Caco-2 (cell line): ENCODE results near the gene TAC4. TPM values are rescaled to one million over a fixed set of nuclear protein-coding genes. Genes with fewer than 3 reads are reported as not detected.
A peak's percentile ranks its signal among the peaks of the same experiment; 100 is the strongest.

Source experiments
- BruUV-seq: library from RNA; stranded (reverse); fragments of 400-500 nt; replicated peaks from 2 replicates; lab custom pipeline; 2021; lab: Mats Ljungman, UMichigan
- CTCF ChIA-PET: fragments of 300-600 bp; sonication (Branson Sonifier 250); formaldehyde crosslinking; loops from one replicate; lab custom pipeline; 2022; ENCODE audit warnings: antibody characterized with exemption; lab: Charles Lee
- POLR2A ChIA-PET: fragments of 300-600 bp; sonication (Branson Sonifier 250); formaldehyde crosslinking; loops from one replicate; lab custom pipeline; 2022; ENCODE audit warnings: antibody characterized with exemption; lab: Charles Lee
- DNase-seq, 2 experiments: peaks; one replicate each; pipeline versions ENCODE4 v3.0.0 to v3.0.0-alpha.2; 2020 to 2022
- H3K27me3 ChIP-seq: replicated peaks from 2 replicates; pipeline ENCODE4 v1.6.0; 2011; ENCODE audit warnings: low read length; ENCODE audit not compliant: control insufficient read depth, insufficient read depth
- H3K36me3 ChIP-seq: 2 replicates; pipeline ENCODE4 v1.5.1; 2011; ENCODE audit warnings: low read length; ENCODE audit not compliant: control insufficient read depth, insufficient read depth
- H3K4me1 ChIP-seq: fragments of 250-450 bp; sonication (Bioruptor Pico); 2 replicates; pipeline ENCODE4 v1.5.1; 2020; ENCODE audit warnings: mild to moderate bottlenecking
- H3K4me3 ChIP-seq: 2 replicates; pipeline ENCODE4 v1.5.1; 2011; ENCODE audit warnings: low read depth, mild to moderate bottlenecking, control low read depth, low read length
- H3K9me3 ChIP-seq: fragments of 250-450 bp; sonication (Bioruptor Pico); 2 replicates; pipeline ENCODE4 v1.5.1; 2020; ENCODE audit warnings: mild to moderate bottlenecking, moderate library complexity
- H3K27ac Mint-ChIP-seq: one replicate; pipeline ENCODE4 v1.8.0; 2022; ENCODE audit warnings: mixed read lengths; ENCODE audit not compliant: unreplicated experiment
- H3K27me3 Mint-ChIP-seq: one replicate; pipeline ENCODE4 v1.8.0; 2022; ENCODE audit warnings: mixed read lengths; ENCODE audit not compliant: insufficient read depth, unreplicated experiment
- H3K36me3 Mint-ChIP-seq: one replicate; pipeline ENCODE4 v1.8.0; 2022; ENCODE audit warnings: mild to moderate bottlenecking, mixed read lengths; ENCODE audit not compliant: insufficient read depth, unreplicated experiment
- H3K4me1 Mint-ChIP-seq: one replicate; pipeline ENCODE4 v1.8.0; 2022; ENCODE audit warnings: low read depth, mixed read lengths; ENCODE audit not compliant: unreplicated experiment
- H3K4me3 Mint-ChIP-seq: one replicate; pipeline ENCODE4 v1.8.0; 2022; ENCODE audit warnings: mild to moderate bottlenecking, moderate library complexity, mixed read lengths; ENCODE audit not compliant: unreplicated experiment
- H3K9me3 Mint-ChIP-seq: one replicate; pipeline ENCODE4 v1.8.0; 2022; ENCODE audit warnings: mixed read lengths; ENCODE audit not compliant: unreplicated experiment
- intact Hi-C: fragments of 100-400 bp; cut with micrococcal nuclease; formaldehyde crosslinking; loops from one replicate; pipeline ENCODE4 v1.10.0; 2022; ENCODE audit not compliant: unreplicated experiment
- total RNA-seq: library from RNA; stranded (reverse); gene quantifications from 2 replicates; pipeline ENCODE4 v1.2.3, GENCODE V29; 2022
- TF ChIP-seq, protein P1 (sequence below), 2 experiments: fragments of 200-600 bp in 1 of 2; IDR thresholded peaks; 1 replicate in 1 of 2; 2 replicates in 1 of 2; pipeline versions ENCODE4 v1.5.1 to v1.8.0; 2011 to 2022; ENCODE audit warnings: antibody characterized with exemption in 1 of 2, control low read depth in 1 of 2, inconsistent platforms in 1 of 2, low read depth in 1 of 2, low read length in 1 of 2, mild to moderate bottlenecking in 1 of 2, moderate library complexity in 1 of 2; ENCODE audit not compliant: insufficient read depth in 1 of 2, severe bottlenecking in 1 of 2, unreplicated experiment in 1 of 2

The TAC4 gene
- total RNA-seq, 1 experiment from 2014 or later, result 17.1 TPM

DNA sequence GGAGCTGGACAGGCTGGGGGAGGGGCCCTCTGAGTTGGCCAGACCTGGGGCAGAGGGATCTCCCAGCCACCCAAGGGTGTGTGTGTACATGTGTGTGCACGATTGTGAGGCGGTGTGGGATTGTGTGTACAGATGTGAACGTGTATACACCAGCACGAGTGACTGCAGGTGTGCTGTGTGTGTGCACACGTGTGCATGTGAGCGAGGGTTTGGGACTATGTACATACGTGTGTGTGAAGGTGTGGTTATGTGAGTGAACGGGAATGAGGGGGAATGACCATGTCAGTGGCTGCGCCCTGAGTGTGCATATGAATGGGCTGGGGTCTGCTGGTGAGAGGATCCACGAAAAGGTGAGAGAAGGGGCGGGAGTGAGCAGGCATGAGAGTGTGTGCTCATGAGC, 22.4 kb upstream of the TAC4 start:
- H3K27ac Mint-ChIP-seq, result peak overlapping the region; percentile 0
- no TSS peak for BruUV-seq
- Histone ChIP-seq H3K9me3 (no peaks in the 10 kb centered on the region), H3K36me3 (no peaks in the 10 kb centered on the region), H3K4me1 (peaks cover 28% of the 10 kb centered on the region), H3K4me3 (no peak overlapping the region), H3K27me3 (no peaks in the 10 kb centered on the region)
- H3K27me3 Mint-ChIP-seq, result no peaks in the 10 kb centered on the region
- CTCF ChIA-PET, result interaction anchor here (0.8 to 1.2 kb wide), 3 partner anchors 9 to 278 kb away, joined by 3 to 4 read pairs (median 3); no protein-coding TSS in a partner anchor
- POLR2A ChIA-PET, result no interaction called here
- no peaks in the 10 kb centered on the region for H3K36me3 Mint-ChIP-seq
- H3K4me1 Mint-ChIP-seq, result peaks cover 15% of the 10 kb centered on the region
- no peaks in the 10 kb centered on the region for H3K9me3 Mint-ChIP-seq
- no peak for DNase-seq
- no peak overlapping the region for H3K4me3 Mint-ChIP-seq
- intact Hi-C loops, result no loop called here
- TF ChIP-seq, protein P1, sequence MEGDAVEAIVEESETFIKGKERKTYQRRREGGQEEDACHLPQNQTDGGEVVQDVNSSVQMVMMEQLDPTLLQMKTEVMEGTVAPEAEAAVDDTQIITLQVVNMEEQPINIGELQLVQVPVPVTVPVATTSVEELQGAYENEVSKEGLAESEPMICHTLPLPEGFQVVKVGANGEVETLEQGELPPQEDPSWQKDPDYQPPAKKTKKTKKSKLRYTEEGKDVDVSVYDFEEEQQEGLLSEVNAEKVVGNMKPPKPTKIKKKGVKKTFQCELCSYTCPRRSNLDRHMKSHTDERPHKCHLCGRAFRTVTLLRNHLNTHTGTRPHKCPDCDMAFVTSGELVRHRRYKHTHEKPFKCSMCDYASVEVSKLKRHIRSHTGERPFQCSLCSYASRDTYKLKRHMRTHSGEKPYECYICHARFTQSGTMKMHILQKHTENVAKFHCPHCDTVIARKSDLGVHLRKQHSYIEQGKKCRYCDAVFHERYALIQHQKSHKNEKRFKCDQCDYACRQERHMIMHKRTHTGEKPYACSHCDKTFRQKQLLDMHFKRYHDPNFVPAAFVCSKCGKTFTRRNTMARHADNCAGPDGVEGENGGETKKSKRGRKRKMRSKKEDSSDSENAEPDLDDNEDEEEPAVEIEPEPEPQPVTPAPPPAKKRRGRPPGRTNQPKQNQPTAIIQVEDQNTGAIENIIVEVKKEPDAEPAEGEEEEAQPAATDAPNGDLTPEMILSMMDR (IDR thresholded peaks at IDR 0.05; ENCODE audit: insufficient read depth in 1 of 2, low read depth in 1 of 2, low read length in 1 of 2, severe bottlenecking in 1 of 2, unreplicated experiment in 1 of 2), result no peak

DNA sequence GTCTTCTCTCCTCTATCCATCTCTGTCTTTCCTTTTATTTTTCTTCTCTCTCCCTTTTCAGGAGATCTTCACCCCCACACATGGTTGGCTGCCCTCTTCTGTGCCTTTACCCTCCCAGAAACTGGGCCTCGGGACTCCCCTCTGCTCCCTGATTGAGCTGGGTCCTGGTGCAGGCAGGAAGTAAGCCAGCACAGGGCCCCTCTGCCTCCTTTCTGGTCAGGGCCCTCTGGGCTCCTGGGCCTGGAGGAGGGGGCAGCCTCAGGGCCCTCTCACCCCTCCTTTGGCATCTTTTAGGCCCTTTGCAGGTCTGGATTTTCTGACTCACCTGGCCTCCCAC, 21.1 kb upstream of the TAC4 start:
- H3K4me3 ChIP-seq, result no peak overlapping the region
- Mint-ChIP-seq H3K9me3 (no peaks in the 10 kb centered on the region), H3K4me1 (peaks cover 21% of the 10 kb centered on the region), H3K27me3 (no peaks in the 10 kb centered on the region), H3K36me3 (no peaks in the 10 kb centered on the region), H3K4me3 (no peak overlapping the region), H3K27ac (no peak overlapping the region)
- no TSS peak for BruUV-seq
- TF ChIP-seq, protein P1 (IDR thresholded peaks at IDR 0.05; ENCODE audit: insufficient read depth in 1 of 2, low read depth in 1 of 2, low read length in 1 of 2, severe bottlenecking in 1 of 2, unreplicated experiment in 1 of 2), result no peak
- ChIA-PET CTCF (interaction anchor here (1.2 kb wide), 1 partner anchor 127 kb away, joined by 3 read pairs; no protein-coding TSS in a partner anchor), POLR2A (interaction anchor here (0.7 kb wide), 1 partner anchor 223 kb away, joined by 6 read pairs; no protein-coding TSS in a partner anchor)
- peaks cover 29% of the 10 kb centered on the region for H3K4me1 ChIP-seq
- intact Hi-C loops, result no loop called here
- no peaks in the 10 kb centered on the region for H3K27me3 ChIP-seq
- DNase-seq, result no peak
- H3K36me3 ChIP-seq, result no peaks in the 10 kb centered on the region
- no peaks in the 10 kb centered on the region for H3K9me3 ChIP-seq

GRCh38 chr17:49866882-49867413, 19.1 kb upstream of the TAC4 start:
- H3K36me3 Mint-ChIP-seq, result no peaks in the 10 kb centered on the region
- ChIA-PET POLR2A (interaction anchor here (1.5 kb wide), 1 partner anchor 10 kb away, joined by 6 read pairs; no protein-coding TSS in a partner anchor), CTCF (interaction anchor here (0.5 to 1.7 kb wide), 5 partner anchors 9 to 294 kb away, joined by 3 to 13 read pairs (median 5); no protein-coding TSS in a partner anchor)

More at GRCh38 chr17:49866882-49867413, 19.1 kb upstream of the TAC4 start:
- no peaks in the 10 kb centered on the region for H3K9me3 Mint-ChIP-seq
- Histone ChIP-seq H3K4me3 (no peak overlapping the region), H3K36me3 (no peaks in the 10 kb centered on the region), H3K27me3 (no peaks in the 10 kb centered on the region), H3K9me3 (no peaks in the 10 kb centered on the region), H3K4me1 (peaks cover 19% of the 10 kb centered on the region)
- H3K27ac Mint-ChIP-seq, result no peak overlapping the region
- peaks cover 21% of the 10 kb centered on the region for H3K4me1 Mint-ChIP-seq
- no peak overlapping the region for H3K4me3 Mint-ChIP-seq
- H3K27me3 Mint-ChIP-seq, result no peaks in the 10 kb centered on the region
- TF ChIP-seq, protein P1 (IDR thresholded peaks at IDR 0.05; ENCODE audit: insufficient read depth in 1 of 2, low read depth in 1 of 2, low read length in 1 of 2, severe bottlenecking in 1 of 2, unreplicated experiment in 1 of 2), result no peak
- no TSS peak for BruUV-seq
- DNase-seq, result no peak
- intact Hi-C loops, result no loop called here
